NCI-H1694 treated with DMSO at 0.1 percent for 48 hours (cell line): ENCODE results near the gene TMPRSS11F.

Experiments
- DNase-seq: peaks from one replicate; lab custom pipeline; 2025; lab: John Stamatoyannopoulos, UW

The TMPRSS11F gene

DNA sequence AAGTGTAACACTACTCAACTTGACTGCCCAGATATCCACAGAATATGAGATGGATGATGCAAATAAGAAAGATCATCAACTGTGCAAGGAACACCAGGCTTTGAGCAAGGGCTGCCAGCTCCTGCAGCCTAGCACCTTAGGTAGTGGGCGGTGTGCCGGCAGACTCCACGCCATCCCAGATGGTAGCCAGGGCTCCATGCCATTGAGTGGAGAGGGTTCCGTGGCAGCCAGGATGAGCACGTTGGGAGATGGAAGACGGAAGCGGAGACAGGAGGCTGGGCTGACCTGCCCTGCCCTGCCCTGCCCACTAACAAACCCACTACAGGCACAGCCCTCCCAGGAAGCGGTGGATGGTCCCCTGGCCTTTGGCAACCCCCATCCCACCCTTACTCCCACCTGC, 51.9 kb downstream of the TMPRSS11F start:
- no peak for DNase-seq

- no peak for DNase-seq
These were observed 52.4 kb downstream of the TMPRSS11F start for GRCh38 chr4:68077301-68077700.

- no peak for DNase-seq
These were observed 53.5 kb downstream of the TMPRSS11F start for GRCh38 chr4:68076194-68076593.

GRCh38 chr4:68074397-68074796, 55.3 kb downstream of the TMPRSS11F start:
- no peak for DNase-seq

DNA sequence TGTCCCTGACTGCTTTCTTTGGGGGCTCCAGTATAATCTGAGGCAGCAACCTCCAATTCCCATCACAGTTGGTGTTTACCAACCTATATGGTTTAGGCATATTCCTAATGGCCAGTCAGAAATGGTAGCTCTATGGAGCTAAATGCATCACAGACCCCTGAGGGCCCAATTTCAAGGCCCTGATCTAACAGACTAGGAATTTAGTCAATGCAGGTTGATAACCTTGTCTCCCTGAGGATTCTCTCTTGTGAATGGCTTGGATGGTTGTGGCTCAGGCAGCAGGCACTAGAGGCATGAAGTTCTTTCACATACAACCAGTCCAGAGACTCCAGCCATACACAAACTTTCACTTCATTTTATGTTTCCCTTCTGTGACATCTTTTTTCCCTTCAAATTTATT, 59.4 kb downstream of the TMPRSS11F start:
- no peak for DNase-seq

GRCh38 chr4:68062501-68062900, 67.2 kb downstream of the TMPRSS11F start:
- DNase-seq = no peak

- DNase-seq = no peak
These were observed 91.4 kb downstream of the TMPRSS11F start for GRCh38 chr4:68038272-68038671.

DNA sequence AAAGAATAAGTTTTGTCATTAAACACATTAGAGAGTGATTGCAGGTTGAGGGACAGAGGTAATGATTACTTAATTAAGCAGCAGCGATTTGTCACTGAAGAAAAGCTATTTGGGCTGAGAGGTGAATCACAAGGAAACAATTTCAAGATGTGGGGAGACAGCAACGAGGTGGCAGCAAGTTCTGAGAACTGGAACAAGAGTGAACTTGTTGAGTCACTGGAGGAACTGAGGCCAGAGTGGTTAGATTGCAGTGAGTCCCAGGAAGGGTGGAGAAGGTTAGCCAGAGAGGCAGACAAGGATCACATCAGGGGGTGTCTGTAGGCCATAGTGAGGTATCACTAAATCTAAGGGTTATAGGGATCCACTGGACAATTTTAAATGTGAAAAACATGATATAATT, 108.5 kb downstream of the TMPRSS11F start:
- DNase-seq = no peak

- DNase-seq = no peak
These were observed 118.0 kb downstream of the TMPRSS11F start for GRCh38 chr4:68011684-68012083.
